Central memory CD8-positive, alpha-beta T cell (primary cell): ENCODE data around the gene GALNT16.
A peak's percentile ranks its signal among the peaks of the same experiment; 100 is the strongest.

Source experiments
- ATAC-seq: fragments of 150-1000 bp; cut with Tn5 transposase; replicated peaks from 2 replicates; pipeline ENCODE4 v1.10.0; 2022; ENCODE audit warnings: mild to moderate bottlenecking, moderate FRiP score, moderate number of reproducible peaks; ENCODE audit not compliant: poor library complexity, severe bottlenecking; ENCODE audit errors: extremely low read depth
- DNase-seq, 2 donors: peaks; one replicate each; pipeline ENCODE4 v3.0.0; 2021; ENCODE audit warnings: low spot score in 2 of 2
- H3K27ac Mint-ChIP-seq: one replicate; pipeline ENCODE4 v1.8.0; 2022; ENCODE audit warnings: low read depth, mild to moderate bottlenecking, moderate library complexity, mixed read lengths
- H3K27me3 Mint-ChIP-seq: one replicate; pipeline ENCODE4 v1.8.0; 2022; ENCODE audit warnings: mixed read lengths
- H3K36me3 Mint-ChIP-seq: one replicate; pipeline ENCODE4 v1.8.0; 2022; ENCODE audit warnings: mild to moderate bottlenecking, moderate library complexity, mixed read lengths; ENCODE audit not compliant: insufficient read depth
- H3K4me1 Mint-ChIP-seq: one replicate; pipeline ENCODE4 v1.8.0; 2022; ENCODE audit warnings: mixed read lengths
- H3K4me3 Mint-ChIP-seq: one replicate; pipeline ENCODE4 v1.8.0; 2022; ENCODE audit warnings: mild to moderate bottlenecking, moderate library complexity, mixed read lengths
- H3K9me3 Mint-ChIP-seq: one replicate; pipeline ENCODE4 v1.8.0; 2022; ENCODE audit warnings: mixed read lengths

Gene GALNT16

DNA sequence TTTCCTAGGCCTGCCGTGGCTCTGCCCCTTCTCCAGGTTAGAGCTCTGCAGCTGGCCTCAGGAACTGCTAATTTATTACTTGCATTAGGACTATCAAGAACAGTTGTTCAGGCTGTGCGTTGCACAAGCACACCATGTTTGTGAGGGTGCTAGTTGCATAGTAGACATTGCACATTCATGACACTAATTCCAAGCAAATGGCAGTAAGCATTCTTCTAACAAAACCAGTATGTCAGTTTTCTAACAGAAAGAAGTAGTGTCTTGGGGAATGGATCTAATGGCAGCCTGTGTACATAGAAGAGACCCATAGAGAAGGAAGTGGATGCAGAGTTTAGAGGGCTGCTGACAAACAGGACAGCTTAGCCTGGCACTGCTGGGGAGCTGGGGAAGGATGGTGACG lies 84.2 kb downstream of the GALNT16 start:
- no peak overlapping the region for H3K27ac Mint-ChIP-seq
- ATAC-seq (no peak), DNase-seq (no peak)
- peaks cover 43% of the 10 kb centered on the region for H3K27me3 Mint-ChIP-seq
- H3K4me1 Mint-ChIP-seq: no peaks in the 10 kb centered on the region
- no peaks in the 10 kb centered on the region for H3K36me3 Mint-ChIP-seq
- no peaks in the 10 kb centered on the region for H3K9me3 Mint-ChIP-seq
- no peak overlapping the region for H3K4me3 Mint-ChIP-seq

- Mint-ChIP-seq H3K27me3 (peaks cover 39% of the 10 kb centered on the region), H3K4me3 (no peak overlapping the region), H3K27ac (no peak overlapping the region), H3K9me3 (no peaks in the 10 kb centered on the region), H3K4me1 (no peaks in the 10 kb centered on the region), H3K36me3 (no peaks in the 10 kb centered on the region)
- DNase-seq (no peak), ATAC-seq (no peak)
Measured at GRCh38 chr14:69345402-69345801, 85.4 kb downstream of the GALNT16 start.

- no peaks in the 10 kb centered on the region for H3K4me1 Mint-ChIP-seq
- H3K27ac Mint-ChIP-seq: no peak overlapping the region
- no peaks in the 10 kb centered on the region for H3K9me3 Mint-ChIP-seq
- DNase-seq (no peak), ATAC-seq (no peak)
- H3K36me3 Mint-ChIP-seq: no peaks in the 10 kb centered on the region
- H3K4me3 Mint-ChIP-seq: no peak overlapping the region
- H3K27me3 Mint-ChIP-seq: peaks cover 26% of the 10 kb centered on the region
Measured at GRCh38 chr14:69346710-69347109, 86.8 kb downstream of the GALNT16 start.

DNA sequence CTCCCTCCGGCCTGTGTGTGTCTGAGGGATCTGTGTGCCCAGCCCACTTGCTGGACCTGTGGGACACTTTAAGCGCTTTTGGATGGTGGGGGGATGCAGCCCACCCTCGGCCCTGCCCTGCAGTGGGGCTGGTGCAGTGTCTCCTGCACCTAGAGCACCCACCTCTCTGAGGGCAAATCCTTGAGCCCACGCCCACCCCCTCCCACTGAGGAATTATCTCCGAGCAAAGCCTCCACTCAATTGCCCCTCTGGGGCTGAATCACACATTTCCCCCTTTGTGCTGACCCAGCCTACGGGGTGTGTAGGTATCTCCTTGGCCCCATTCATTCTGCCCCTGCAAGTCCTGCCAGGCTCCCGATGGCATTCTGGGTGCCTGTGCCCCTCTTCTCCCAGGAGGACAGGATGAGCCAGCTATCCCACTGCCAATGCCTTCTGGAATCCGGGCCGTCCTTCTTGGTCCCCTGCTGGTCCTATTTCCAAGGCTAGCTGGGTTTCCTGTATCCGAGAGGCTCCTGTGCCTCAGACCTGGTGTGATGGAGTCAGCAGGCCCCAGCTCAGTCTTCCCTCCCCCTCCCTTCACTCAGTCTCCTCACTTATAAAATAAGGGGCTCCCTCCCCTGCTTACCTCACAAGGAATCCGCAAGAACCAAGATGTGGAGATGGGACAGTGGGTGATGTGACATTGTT lies 89.3 kb downstream of the GALNT16 start:
- H3K4me3 Mint-ChIP-seq: no peak overlapping the region
- peaks cover 22% of the 10 kb centered on the region for H3K27me3 Mint-ChIP-seq
- no peaks in the 10 kb centered on the region for H3K36me3 Mint-ChIP-seq
- DNase-seq (no peak), ATAC-seq (no peak)
- peaks cover 3% of the 10 kb centered on the region for H3K4me1 Mint-ChIP-seq
- H3K9me3 Mint-ChIP-seq: no peaks in the 10 kb centered on the region
- no peak overlapping the region for H3K27ac Mint-ChIP-seq

DNA sequence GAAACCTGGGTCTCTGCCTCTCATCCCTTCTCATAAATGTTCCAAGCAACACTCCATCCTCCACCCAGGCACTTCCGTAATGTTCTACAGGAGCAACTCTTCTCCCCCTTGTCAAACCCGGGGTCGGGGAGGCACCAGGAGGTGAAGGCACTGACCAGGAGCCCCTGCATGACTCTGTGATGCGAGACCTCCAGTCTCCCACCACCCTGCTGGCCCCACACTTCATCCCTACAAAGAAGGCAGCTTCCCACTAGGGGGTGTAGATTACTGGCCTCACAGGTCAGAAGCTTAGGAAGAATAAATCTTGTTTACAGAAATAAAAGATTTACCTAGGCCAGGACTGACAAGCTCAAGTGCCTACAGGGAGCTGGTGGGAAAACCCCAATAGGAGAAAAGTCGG lies 90.9 kb downstream of the GALNT16 start:
- DNase-seq (no peak), ATAC-seq (no peak)
- Mint-ChIP-seq H3K4me3 (no peak overlapping the region), H3K36me3 (no peaks in the 10 kb centered on the region), H3K4me1 (peaks cover 16% of the 10 kb centered on the region), H3K27me3 (peaks cover 22% of the 10 kb centered on the region), H3K27ac (no peak overlapping the region), H3K9me3 (no peaks in the 10 kb centered on the region)

DNA sequence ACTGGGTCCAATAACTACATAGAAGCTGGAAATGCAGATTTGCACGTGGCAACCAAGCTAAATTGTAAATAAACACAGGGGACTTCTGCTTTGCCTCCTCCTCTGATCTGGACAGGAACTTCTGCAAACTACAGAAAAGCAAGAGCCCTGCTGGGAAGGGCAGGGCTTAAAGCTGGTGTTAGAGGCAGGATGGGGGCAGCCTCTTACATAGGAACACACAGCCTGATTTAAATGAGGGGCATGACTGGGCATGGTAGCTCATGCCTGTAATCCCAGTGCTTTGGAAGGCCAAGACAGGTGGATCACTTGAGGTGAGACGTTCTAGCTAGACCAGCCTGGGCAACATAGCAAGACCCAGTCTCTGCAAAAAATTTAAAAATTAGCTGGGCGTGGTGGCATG lies 91.4 kb downstream of the GALNT16 start:
- H3K27me3 Mint-ChIP-seq: peaks cover 22% of the 10 kb centered on the region
- no peak overlapping the region for H3K4me3 Mint-ChIP-seq
- no peak for ATAC-seq
- peaks cover 16% of the 10 kb centered on the region for H3K4me1 Mint-ChIP-seq
- no peaks in the 10 kb centered on the region for H3K36me3 Mint-ChIP-seq
- DNase-seq: no peak
- H3K9me3 Mint-ChIP-seq: no peaks in the 10 kb centered on the region
- no peak overlapping the region for H3K27ac Mint-ChIP-seq

GRCh38 chr14:69351911-69352310 lies 92.0 kb downstream of the GALNT16 start:
- H3K27ac Mint-ChIP-seq: no peak overlapping the region
- DNase-seq (no peak), ATAC-seq (no peak)
- no peaks in the 10 kb centered on the region for H3K36me3 Mint-ChIP-seq
- no peak overlapping the region for H3K4me3 Mint-ChIP-seq
- peaks cover 16% of the 10 kb centered on the region for H3K4me1 Mint-ChIP-seq
- peaks cover 21% of the 10 kb centered on the region for H3K27me3 Mint-ChIP-seq
- H3K9me3 Mint-ChIP-seq: no peaks in the 10 kb centered on the region

GRCh38 chr14:69353168-69353567 lies 93.2 kb downstream of the GALNT16 start:
- DNase-seq (no peak), ATAC-seq (no peak)
- peaks cover 16% of the 10 kb centered on the region for H3K4me1 Mint-ChIP-seq
- H3K27ac Mint-ChIP-seq: no peak overlapping the region
- H3K9me3 Mint-ChIP-seq: no peaks in the 10 kb centered on the region
- peaks cover 18% of the 10 kb centered on the region for H3K27me3 Mint-ChIP-seq
- H3K4me3 Mint-ChIP-seq: no peak overlapping the region
- no peaks in the 10 kb centered on the region for H3K36me3 Mint-ChIP-seq

DNA sequence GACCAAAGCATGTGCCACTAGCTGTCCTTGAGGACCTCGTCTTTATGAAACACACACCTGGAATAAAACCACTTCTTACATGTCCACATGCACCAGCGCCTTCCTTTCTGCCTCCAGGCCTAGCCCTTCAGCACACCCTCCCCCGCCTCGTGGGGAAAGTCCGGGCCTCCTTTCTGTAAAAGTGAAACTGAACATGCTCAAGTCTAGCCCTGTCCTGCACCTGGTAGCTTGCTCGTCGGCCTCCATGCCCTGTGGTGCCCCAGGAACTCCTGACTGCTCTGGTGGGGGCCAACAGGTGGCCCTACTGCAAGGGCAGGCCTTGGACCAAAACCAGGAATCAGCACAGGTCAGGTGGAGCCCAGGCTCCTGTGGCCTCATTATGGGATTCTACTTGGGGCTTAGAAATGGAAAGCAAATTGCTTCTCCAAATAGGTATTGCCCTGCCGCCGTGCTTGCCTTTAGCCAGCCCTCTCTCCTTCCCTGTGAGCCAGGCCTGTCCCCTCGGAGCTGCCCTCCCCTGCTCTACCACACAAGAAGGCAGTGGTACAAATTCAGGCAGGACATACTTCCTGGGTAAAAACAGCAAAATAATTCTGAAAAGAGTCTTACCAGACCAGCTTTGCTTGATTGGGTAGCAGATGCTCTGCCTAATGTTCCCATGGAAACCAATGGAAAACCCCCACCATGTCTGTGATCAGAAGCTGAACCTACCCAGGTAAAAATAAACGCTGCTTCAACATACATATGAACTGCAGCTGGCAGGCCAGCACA lies 94.6 kb downstream of the GALNT16 start:
- peaks cover 16% of the 10 kb centered on the region for H3K4me1 Mint-ChIP-seq
- H3K4me3 Mint-ChIP-seq: peak overlapping the region; percentile 50
- DNase-seq (no peak), ATAC-seq (peak; percentile 74)
- peaks cover 26% of the 10 kb centered on the region for H3K27me3 Mint-ChIP-seq
- no peaks in the 10 kb centered on the region for H3K9me3 Mint-ChIP-seq
- no peaks in the 10 kb centered on the region for H3K36me3 Mint-ChIP-seq
- H3K27ac Mint-ChIP-seq: peak overlapping the region; percentile 82

- ATAC-seq: no peak
- H3K9me3 Mint-ChIP-seq: no peaks in the 10 kb centered on the region
- peaks cover 16% of the 10 kb centered on the region for H3K4me1 Mint-ChIP-seq
- H3K36me3 Mint-ChIP-seq: no peaks in the 10 kb centered on the region
- H3K4me3 Mint-ChIP-seq: peak overlapping the region; percentile 50
- H3K27me3 Mint-ChIP-seq: peaks cover 22% of the 10 kb centered on the region
- DNase-seq: no peak
- peak overlapping the region; percentile 82 for H3K27ac Mint-ChIP-seq
Measured at GRCh38 chr14:69355154-69355597, 95.2 kb downstream of the GALNT16 start.

GRCh38 chr14:69355607-69356281 lies 95.8 kb downstream of the GALNT16 start:
- no peaks in the 10 kb centered on the region for H3K9me3 Mint-ChIP-seq
- no peaks in the 10 kb centered on the region for H3K36me3 Mint-ChIP-seq
- peaks cover 22% of the 10 kb centered on the region for H3K27me3 Mint-ChIP-seq
- DNase-seq (no peak), ATAC-seq (no peak)
- no peak overlapping the region for H3K4me3 Mint-ChIP-seq
- no peak overlapping the region for H3K27ac Mint-ChIP-seq
- H3K4me1 Mint-ChIP-seq: peaks cover 16% of the 10 kb centered on the region

DNA sequence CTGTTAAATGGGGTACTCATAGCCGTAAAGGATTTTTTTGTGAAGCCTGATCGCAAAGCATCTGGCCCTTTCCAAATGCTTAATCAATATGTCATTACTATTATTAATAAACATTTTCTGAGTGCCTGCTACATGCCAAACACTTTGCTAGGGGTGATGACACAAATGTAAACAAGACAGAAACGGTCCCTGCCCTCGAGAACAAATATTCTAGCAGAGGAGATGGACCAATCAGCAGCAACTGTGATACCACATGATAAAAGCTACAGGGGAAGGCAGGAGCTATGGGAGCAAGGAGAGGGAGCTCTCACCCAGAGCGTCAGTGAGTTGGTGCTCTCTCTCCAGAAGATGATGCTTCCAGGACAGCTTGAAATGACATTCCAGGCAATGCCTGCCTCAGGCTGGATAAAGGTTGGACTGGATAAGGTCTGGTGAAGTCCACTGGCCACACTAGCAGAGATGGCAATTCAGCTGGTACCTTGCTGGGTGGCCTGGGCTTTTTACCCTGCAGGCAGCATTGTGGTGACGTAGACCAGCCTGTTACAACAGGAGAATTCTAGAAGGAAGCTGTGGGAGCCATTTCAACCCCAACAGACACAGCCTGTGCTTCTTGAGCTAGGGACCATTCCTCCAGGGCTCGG lies 97.1 kb downstream of the GALNT16 start:
- H3K27ac Mint-ChIP-seq: no peak overlapping the region
- H3K27me3 Mint-ChIP-seq: peaks cover 22% of the 10 kb centered on the region
- no peaks in the 10 kb centered on the region for H3K36me3 Mint-ChIP-seq

More for the DNA sequence above, 97.1 kb downstream of the GALNT16 start:
- DNase-seq: no peak
- Mint-ChIP-seq H3K4me1 (peaks cover 16% of the 10 kb centered on the region), H3K4me3 (no peak overlapping the region), H3K9me3 (no peaks in the 10 kb centered on the region)
- no peak for ATAC-seq
